ENCODE results near the gene HCAR1.
"Not testable (repeated sequence)": the region's sequence is repeated elsewhere in the genome, so short reads cannot be mapped to it uniquely, and the experiment has no call there.

The HCAR1 gene

DNA sequence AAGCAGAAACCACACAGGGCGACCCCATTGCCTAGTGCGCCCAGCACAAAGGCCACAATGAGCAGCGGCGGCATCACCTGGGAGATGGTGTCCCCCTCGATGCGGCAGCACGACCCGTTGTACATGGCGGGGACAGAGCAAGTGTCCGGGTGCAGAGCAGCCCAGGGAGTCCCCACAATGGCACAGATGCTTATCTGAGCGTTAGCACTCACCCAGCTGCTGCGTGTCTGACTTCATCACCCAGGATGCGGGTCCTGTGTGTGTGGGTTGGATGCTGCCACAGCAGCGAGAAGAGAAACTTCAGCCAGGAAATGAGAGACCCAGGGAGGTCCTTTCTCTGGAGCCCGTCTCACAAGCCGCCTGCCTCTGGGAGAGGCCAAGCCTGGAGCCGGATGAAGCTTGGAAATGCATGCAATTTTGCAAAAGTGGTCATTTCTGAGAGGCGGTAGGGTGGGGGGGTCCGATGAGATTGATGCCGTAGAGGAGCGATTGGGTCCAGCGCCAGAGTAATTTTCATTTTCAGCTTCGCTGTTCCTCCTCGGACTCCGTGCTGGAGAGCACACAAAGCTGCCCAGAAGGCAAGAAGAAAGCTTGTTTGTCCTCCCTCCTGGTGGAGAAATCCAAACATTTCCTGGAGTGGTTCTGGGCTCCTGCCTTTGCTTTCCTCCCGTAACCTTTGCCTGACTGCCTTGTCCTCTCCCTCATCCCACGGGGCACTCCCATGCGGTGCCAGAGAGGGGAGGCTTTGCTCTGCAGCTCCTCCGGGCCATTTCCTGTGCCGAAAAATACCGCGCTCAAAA is at the start of gene HCAR1:
HCAR1 (minus strand) TSS at position 630 of the 800 bp plus-strand sequence; CDS start at position 125, 505 bp downstream.
- DNase-seq (ENCODE audit: low read depth): no peak
- H3K4me3 ChIP-seq (ENCODE audit: low read depth, low read length): no peak within 1 kb of the TSS
- no peak for TF ChIP-seq CTCF (IDR thresholded peaks at IDR 0.05; ENCODE audit: low read depth, low read length, missing control alignments)

GRCh38 chr12:122757568-122757967 is 26.9 kb upstream of the HCAR1 start:
- TF ChIP-seq CTCF (IDR thresholded peaks at IDR 0.05; ENCODE audit: low read depth, low read length, missing control alignments): no peak
- no peak for DNase-seq (ENCODE audit: low read depth)
- H3K4me3 ChIP-seq (ENCODE audit: low read depth, low read length): no peak overlapping the region

- DNase-seq (ENCODE audit: low read depth): no peak
- no peak for TF ChIP-seq CTCF (IDR thresholded peaks at IDR 0.05; ENCODE audit: low read depth, low read length, missing control alignments)
- no peak overlapping the region for H3K4me3 ChIP-seq (ENCODE audit: low read depth, low read length)
Measured at GRCh38 chr12:122754790-122755189, 24.1 kb upstream of the HCAR1 start.

DNA sequence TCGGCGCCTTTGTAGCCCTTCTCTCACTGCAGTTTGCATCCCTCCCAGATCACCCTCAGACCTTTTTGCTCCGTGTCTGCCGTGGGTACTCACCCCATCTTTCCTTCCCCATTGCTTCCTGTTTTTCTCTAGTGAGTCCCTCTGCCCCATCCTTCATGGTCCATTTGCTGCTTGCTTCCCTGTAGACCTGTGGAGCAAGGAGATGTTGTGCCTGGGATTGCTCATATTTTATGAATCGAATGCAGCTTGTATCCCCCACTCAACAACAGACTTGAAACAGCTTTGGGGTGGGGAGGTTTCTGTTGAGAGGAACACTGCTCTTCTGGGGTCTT is 22.6 kb upstream of the HCAR1 start:
- TF ChIP-seq CTCF (IDR thresholded peaks at IDR 0.05; ENCODE audit: low read depth, low read length, missing control alignments): no peak
- peak overlapping the region; percentile 84 for H3K4me3 ChIP-seq (ENCODE audit: low read depth, low read length)
- DNase-seq (ENCODE audit: low read depth): no peak

- H3K4me3 ChIP-seq (ENCODE audit: low read depth, low read length): peak within 1 kb of the TSS; percentile 84
- DNase-seq (ENCODE audit: low read depth): peak; percentile 93
- peak; percentile 94 for TF ChIP-seq CTCF (IDR thresholded peaks at IDR 0.05; ENCODE audit: low read depth, low read length, missing control alignments)
Measured at GRCh38 chr12:122752464-122753318, 22.0 kb upstream of the HCAR1 start, which contains the start of gene DENR. TSS of gene DENR (plus strand) at chr12:122752824. CDS start at chr12:122753702, 878 bp downstream.

DNA sequence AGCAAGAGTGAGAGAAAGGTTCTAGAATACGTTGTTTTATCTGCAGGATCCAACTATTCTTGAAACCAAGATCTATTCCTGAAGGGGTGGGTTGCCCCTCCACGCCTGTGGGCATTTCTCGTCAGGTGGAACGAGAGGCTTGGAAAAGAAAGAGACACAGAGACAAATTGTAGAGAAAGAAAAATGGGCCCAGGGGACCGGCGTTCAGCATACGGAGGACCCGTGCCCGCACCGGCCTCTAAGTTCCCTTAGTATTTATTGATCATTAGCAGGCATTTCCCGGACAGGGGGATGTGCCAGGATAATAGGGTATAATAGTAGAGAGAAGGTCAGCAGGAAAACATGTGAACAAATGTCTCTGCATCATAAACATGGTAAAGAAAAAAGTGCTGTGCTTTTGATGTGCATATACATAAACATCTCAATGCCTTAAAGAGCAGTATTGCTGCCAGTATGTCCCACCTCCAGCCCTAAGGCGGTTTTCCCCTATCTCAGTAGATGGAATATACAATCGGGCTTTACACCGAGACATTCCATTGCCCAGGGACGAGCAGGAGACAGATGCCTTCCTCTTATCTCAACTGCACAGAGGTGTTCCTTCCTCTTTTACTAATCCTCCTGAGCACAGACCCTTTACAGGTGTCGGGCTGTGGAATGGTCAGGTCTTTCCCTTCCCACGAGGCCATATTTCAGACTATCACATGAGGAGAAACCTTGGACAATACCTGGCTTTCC is 20.3 kb upstream of the HCAR1 start:
- not testable (repeated sequence) for H3K4me3 ChIP-seq (ENCODE audit: low read depth, low read length); DNase-seq (ENCODE audit: low read depth)
